Small intestine (tissue), 7 donors: ENCODE results near the gene ARNT2. TPM values are rescaled to one million over a fixed set of nuclear protein-coding genes. Genes with fewer than 3 reads are reported as not detected.

Experiments
- DNase-seq, 2 donors: peaks; one replicate each; pipeline versions ENCODE4 v3.0.0 to v3.0.0-alpha.2; 2013
- FAIRE-seq: peaks from 2 replicates; lab custom pipeline; 2012; peaks lifted over from hg19 to GRCh38; lab: Jason Lieb, UNC
- H3K27ac ChIP-seq, 3 donors: one replicate each; pipeline ENCODE4 v1.5.1; 2013; ENCODE audit warnings: low read length in 2 of 3, mild to moderate bottlenecking in 2 of 3, control low read depth in 1 of 3, inconsistent platforms in 1 of 3, low read depth in 1 of 3, moderate library complexity in 1 of 3
- H3K27me3 ChIP-seq, 3 donors: one replicate each; pipeline ENCODE4 v1.6.1; 2013; ENCODE audit warnings: low read length in 3 of 3, inconsistent platforms in 1 of 3; ENCODE audit not compliant: control insufficient read depth in 3 of 3, insufficient read depth in 3 of 3
- H3K36me3 ChIP-seq, 3 donors: one replicate each; pipeline ENCODE4 v1.6.1; 2013; ENCODE audit warnings: low read length in 3 of 3, inconsistent platforms in 1 of 3, low read depth in 1 of 3, mild to moderate bottlenecking in 1 of 3, moderate library complexity in 1 of 3; ENCODE audit not compliant: control insufficient read depth in 3 of 3, insufficient read depth in 2 of 3
- H3K4me1 ChIP-seq, 3 donors: one replicate each; pipeline ENCODE4 v1.6.1; 2013; ENCODE audit warnings: low read length in 2 of 3, inconsistent platforms in 1 of 3, low read depth in 1 of 3, mild to moderate bottlenecking in 1 of 3, moderate library complexity in 1 of 3; ENCODE audit not compliant: control insufficient read depth in 3 of 3, insufficient read depth in 2 of 3
- H3K4me3 ChIP-seq, 3 donors: one replicate each; pipeline ENCODE4 v1.5.1; 2013; ENCODE audit warnings: low read length in 3 of 3, control low read depth in 1 of 3, inconsistent platforms in 1 of 3, low read depth in 1 of 3, mild to moderate bottlenecking in 1 of 3, moderate library complexity in 1 of 3
- H3K9me3 ChIP-seq, 2 donors: one replicate each; pipeline ENCODE4 v1.6.1; 2013; ENCODE audit warnings: low read depth in 1 of 2, low read length in 1 of 2; ENCODE audit not compliant: control insufficient read depth in 2 of 2, insufficient read depth in 1 of 2
- WGBS, 3 donors: extraction: QIAGEN DNeasy Blood & Tissue Kit; methylation state at CpG; one replicate each; pipeline ENCODE4 v1.1.7; 2013; 5-methylcytosine and 5-hydroxymethylcytosine counted together
- polyA plus RNA-seq, 4 donors: library from polyadenylated mRNA; stranded (reverse) in 3 of 4; unstranded in 1 of 4; fragments of 200-250 nt in 3 of 4; fragments of 120-200 nt in 1 of 4; gene quantifications; one replicate each; pipeline versions ENCODE4 v1.2.1 to v1.2.3, GENCODE V29; 2013
- donor health status: healthy with polysubstance abuse.
- donor health status: control.
- donor health status: control.
- donor health status: Bipolar disorder and iron deficiency.
- donor health status: healthy.

Gene ARNT2
- polyA plus RNA-seq, 4 donors = 0.45 to 4.4 (median 2.4) TPM

- H3K9me3 ChIP-seq = no peaks in the 10 kb centered on the region
- no peaks in the 10 kb centered on the region for H3K36me3 ChIP-seq
- no peak for DNase-seq
- no peak for FAIRE-seq
- H3K27ac ChIP-seq = no peak overlapping the region
- H3K4me3 ChIP-seq = no peak overlapping the region
- 84 to 94% (median 87%) methylated on average over 9 of the region's 9 CpGs for WGBS, 3 donors
- no peaks in the 10 kb centered on the region for H3K4me1 ChIP-seq
- H3K27me3 ChIP-seq = no peaks in the 10 kb centered on the region
Measured at GRCh38 chr15:80490431-80490990, 86.3 kb downstream of the ARNT2 start.

GRCh38 chr15:80491163-80491847 is 87.1 kb downstream of the ARNT2 start:
- Histone ChIP-seq H3K36me3 (no peaks in the 10 kb centered on the region), H3K27ac (no peak overlapping the region), H3K4me1 (no peaks in the 10 kb centered on the region), H3K4me3 (no peak overlapping the region), H3K27me3 (no peaks in the 10 kb centered on the region), H3K9me3 (no peaks in the 10 kb centered on the region)
- WGBS, 3 donors = 83 to 90% (median 86%) methylated on average over 7 of the region's 7 CpGs
- FAIRE-seq (no peak), DNase-seq (no peak)

- H3K27ac ChIP-seq = no peak overlapping the region
- FAIRE-seq (no peak), DNase-seq (no peak)
- no peaks in the 10 kb centered on the region for H3K36me3 ChIP-seq
- 79 to 86% (median 82%) methylated on average over 2 of the region's 2 CpGs for WGBS, 3 donors
- H3K9me3 ChIP-seq = no peaks in the 10 kb centered on the region
- no peaks in the 10 kb centered on the region for H3K27me3 ChIP-seq
- H3K4me3 ChIP-seq = no peak overlapping the region
- H3K4me1 ChIP-seq = no peaks in the 10 kb centered on the region
Measured at GRCh38 chr15:80492409-80492808, 88.2 kb downstream of the ARNT2 start.

- no peak for FAIRE-seq
- no peak for DNase-seq
- no peak overlapping the region for H3K27ac ChIP-seq
- H3K4me1 ChIP-seq = no peaks in the 10 kb centered on the region
- no peaks in the 10 kb centered on the region for H3K27me3 ChIP-seq
- H3K9me3 ChIP-seq = no peaks in the 10 kb centered on the region
- no peaks in the 10 kb centered on the region for H3K36me3 ChIP-seq
- WGBS, 3 donors = 82 to 93% (median 85%) methylated on average over 3 of the region's 3 CpGs
- H3K4me3 ChIP-seq = no peak overlapping the region
Measured at GRCh38 chr15:80492874-80493273, 88.7 kb downstream of the ARNT2 start.

- no peak overlapping the region for H3K27ac ChIP-seq
- FAIRE-seq = no peak
- DNase-seq = no peak
- WGBS, 3 donors = 78 to 81% (median 78%) methylated on average over 5 of the region's 5 CpGs
- no peaks in the 10 kb centered on the region for H3K27me3 ChIP-seq
- no peaks in the 10 kb centered on the region for H3K36me3 ChIP-seq
- H3K4me3 ChIP-seq = no peak overlapping the region
- no peaks in the 10 kb centered on the region for H3K9me3 ChIP-seq
- no peaks in the 10 kb centered on the region for H3K4me1 ChIP-seq
Measured at GRCh38 chr15:80494351-80494751, 90.2 kb downstream of the ARNT2 start.

GRCh38 chr15:80494756-80495155 is 90.6 kb downstream of the ARNT2 start:
- DNase-seq (no peak), FAIRE-seq (no peak)
- Histone ChIP-seq H3K27me3 (no peaks in the 10 kb centered on the region), H3K36me3 (no peaks in the 10 kb centered on the region), H3K27ac (no peak overlapping the region), H3K4me1 (no peaks in the 10 kb centered on the region), H3K4me3 (no peak overlapping the region), H3K9me3 (no peaks in the 10 kb centered on the region)
- 94 to 96% (median 96%) methylated on average over 3 of the region's 3 CpGs for WGBS, 3 donors

- 83 to 94% (median 87%) methylated on average over 2 of the region's 2 CpGs for WGBS, 3 donors
- DNase-seq = no peak
- FAIRE-seq = no peak
- Histone ChIP-seq H3K4me1 (no peaks in the 10 kb centered on the region), H3K27ac (no peak overlapping the region), H3K36me3 (no peaks in the 10 kb centered on the region), H3K4me3 (no peak overlapping the region), H3K9me3 (no peaks in the 10 kb centered on the region), H3K27me3 (no peaks in the 10 kb centered on the region)
Measured at GRCh38 chr15:80495401-80495942, 91.3 kb downstream of the ARNT2 start.

- Histone ChIP-seq H3K9me3 (no peaks in the 10 kb centered on the region), H3K27me3 (no peaks in the 10 kb centered on the region), H3K4me1 (no peaks in the 10 kb centered on the region), H3K4me3 (no peak overlapping the region), H3K36me3 (no peaks in the 10 kb centered on the region), H3K27ac (no peak overlapping the region)
- WGBS, 3 donors = 84 to 92% (median 91%) methylated on average over 2 of the region's 2 CpGs
- no peak for FAIRE-seq
- DNase-seq = no peak
Measured at GRCh38 chr15:80496096-80496495, 91.9 kb downstream of the ARNT2 start.
